GDM1 (cell line): ENCODE results near the gene MYOM3.
A peak's percentile ranks its signal among the peaks of the same experiment; 100 is the strongest.
"Not testable (repeated sequence)": the region's sequence is repeated elsewhere in the genome, so short reads cannot be mapped to it uniquely, and the experiment has no call there.

Experiments used
- DNase-seq: peaks from one replicate; lab custom pipeline; 2025; lab: John Stamatoyannopoulos, UW

The MYOM3 gene

DNA sequence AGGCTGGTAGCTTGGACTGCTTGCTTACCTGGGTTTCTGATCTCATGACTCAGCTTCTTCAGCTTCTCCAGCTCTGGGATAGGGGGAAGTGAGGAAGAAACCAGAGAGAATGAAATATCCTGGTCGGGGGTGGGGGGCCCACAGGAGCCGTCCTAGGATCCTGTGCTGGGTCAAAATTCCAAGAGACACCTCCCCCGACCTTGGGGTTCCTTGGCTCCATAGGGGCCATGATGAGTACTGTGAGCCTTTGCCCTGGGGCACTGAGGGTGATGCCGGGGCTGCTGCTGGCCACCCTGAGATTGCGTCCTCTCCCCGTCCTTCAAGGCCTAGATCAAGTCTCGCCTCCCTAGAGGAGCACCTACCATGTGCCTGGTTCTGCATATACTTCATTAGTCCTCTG lies 40.0 kb downstream of the MYOM3 start:
- DNase-seq = no peak

DNA sequence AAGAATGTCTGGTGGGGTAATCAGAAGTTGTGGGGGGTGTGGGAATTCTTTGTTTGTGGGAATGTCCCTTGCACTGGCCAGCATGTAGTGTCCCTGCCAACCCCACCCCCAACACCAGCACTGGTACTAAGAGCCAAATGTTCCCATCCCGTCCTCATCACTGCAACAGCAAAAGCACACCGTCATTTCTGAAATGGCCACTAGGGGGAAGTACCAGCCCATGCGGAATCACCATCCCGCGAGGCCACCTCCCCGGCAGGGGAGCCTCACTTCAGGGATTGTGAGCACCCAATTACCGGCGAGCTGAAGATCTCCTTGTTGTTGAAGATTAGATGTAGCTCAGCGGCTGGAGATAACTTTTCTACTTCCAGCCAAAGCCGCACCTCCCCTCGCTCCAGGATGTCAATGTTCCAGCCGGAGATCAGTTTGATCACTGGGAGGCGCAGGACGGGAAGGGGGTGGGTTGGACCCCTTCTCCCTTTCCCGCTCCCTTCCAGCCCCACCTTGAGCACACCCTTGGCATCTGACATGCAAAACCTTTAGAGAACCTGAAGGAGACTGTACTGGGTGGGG lies 41.0 kb downstream of the MYOM3 start:
- DNase-seq = peak; percentile 49

DNA sequence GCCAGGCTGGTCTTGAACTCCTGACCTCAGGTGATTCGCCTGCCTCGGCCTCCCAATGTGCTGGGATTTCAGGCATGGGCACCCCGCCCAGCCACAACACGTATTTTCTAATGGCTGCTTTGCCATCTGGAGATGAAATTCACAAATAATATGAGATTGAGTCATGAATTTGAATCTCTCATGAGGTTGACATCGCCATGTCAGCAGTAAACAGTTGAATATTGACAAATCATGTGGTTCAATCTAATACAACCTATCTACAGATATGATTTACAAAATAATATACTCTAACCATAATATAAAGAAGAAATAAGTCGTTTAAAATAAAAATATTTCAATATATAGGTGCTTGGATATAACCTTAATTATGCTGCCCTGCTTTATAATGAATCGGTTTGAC lies 42.1 kb downstream of the MYOM3 start:
- no peak for DNase-seq

DNA sequence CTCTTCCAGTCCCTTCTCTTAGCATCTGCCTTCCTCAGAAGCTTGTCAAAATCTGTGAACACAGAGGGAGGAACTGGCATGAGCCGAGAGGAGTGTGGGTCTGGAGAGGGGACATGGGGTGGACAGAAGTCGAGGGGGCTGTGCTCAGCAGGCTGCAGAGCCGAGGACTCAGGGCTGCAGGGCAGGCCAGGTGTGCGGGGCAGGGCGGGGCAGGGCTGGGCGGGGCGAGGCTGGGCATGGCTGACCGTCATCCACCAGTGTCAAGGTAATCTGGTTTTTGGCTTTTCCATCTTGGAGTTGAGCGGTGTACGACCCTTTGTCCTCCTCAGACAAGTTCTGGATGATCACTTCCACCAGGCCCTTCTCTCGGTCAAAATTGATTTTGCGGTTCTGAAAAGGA lies 44.0 kb downstream of the MYOM3 start:
- DNase-seq = no peak

DNA sequence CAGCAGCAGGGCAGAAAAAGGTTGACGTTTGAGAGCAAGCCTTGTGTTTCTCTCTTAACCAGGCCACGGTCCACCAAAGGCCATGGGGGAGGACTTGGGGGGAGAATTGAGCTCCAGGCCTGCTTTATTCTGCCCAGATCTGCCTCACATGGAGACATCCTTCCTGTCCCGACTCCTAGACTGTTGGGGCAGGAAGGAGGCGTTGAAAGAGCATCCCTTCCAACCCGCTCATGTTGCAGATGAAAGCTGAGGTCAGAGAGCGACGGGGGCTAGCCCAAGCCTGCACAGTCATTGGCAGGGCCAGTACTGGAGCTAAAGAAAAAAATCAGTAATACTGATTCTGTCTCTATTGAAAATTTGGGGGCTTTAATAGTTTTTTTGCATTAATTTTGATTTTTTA lies 46.6 kb downstream of the MYOM3 start:
- DNase-seq = no peak

DNA sequence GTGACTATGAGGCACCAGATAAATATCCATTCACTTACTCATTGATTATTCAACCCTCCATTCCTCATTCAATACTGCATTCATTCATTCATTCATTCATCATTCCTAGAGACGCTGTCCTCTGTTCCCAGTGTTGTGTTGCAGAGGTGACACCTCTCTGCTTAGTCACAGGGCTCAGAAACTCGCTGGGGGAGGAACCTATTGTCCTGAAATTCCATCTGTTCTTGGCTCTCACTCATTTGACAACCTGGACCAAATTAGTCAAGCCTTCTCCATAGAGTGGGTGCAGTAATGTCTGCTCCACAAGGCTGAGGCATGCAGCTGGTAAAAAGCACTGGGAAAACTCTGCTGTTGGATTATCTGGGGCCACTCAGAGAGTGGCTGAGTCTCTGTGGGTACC lies 49.7 kb downstream of the MYOM3 start:
- no peak for DNase-seq

DNA sequence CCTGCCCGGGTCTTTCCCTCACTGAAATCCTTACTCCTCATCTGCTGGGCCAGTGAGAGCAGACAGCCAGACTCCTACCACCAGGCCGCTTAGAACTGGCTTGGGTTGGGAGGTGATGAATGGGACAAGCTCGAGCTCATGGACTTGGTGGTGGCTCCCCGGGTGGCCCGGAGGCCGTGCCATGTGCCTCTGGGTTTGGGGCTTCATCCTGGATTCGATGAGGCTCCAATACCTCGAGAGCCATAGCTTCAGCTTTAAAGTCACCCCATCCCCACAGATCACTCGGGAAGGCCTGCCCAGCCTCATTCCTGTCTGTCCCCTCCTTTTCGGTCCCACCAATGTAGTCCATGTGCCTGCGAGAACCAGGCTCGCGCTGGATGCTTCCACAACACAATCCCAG lies 51.5 kb downstream of the MYOM3 start:
- DNase-seq = no peak

DNA sequence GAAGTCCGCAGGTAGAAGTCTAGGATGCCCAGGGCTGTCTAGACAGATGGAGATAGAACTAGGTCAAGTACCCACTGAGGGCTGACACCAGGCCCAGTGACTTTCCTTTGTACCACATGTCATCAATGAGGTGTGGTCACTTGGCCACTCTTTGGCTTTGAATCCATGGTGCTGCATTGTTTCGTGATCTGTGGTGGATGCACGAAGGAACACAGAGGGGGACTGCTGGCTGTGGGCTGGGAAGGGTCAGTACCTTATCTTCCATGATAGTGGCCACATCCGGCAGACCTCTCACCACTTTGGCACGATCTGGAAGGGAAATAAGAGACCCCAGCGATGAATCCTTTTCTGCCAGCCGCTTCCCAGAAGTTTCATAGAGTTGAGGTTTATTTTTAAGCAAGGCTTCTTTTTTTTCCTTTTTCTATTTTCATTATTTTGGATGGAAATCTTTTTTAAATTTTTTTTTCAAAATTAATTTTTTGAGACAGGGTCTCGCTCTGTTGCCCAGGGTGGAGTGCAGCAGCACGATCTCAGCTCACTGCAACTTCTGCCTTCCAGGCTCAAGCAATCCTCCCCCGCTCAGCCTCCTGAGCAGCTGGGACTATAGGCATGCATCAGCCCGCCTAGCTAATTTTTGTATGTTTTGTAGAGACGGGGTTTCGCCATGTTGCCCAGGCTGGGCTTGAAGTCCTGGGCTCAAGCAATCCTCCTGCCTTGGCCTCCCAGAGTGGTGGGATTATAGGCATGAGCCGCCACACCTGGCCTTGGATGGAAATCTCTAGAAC lies 53.1 kb downstream of the MYOM3 start:
- DNase-seq = no peak

DNA sequence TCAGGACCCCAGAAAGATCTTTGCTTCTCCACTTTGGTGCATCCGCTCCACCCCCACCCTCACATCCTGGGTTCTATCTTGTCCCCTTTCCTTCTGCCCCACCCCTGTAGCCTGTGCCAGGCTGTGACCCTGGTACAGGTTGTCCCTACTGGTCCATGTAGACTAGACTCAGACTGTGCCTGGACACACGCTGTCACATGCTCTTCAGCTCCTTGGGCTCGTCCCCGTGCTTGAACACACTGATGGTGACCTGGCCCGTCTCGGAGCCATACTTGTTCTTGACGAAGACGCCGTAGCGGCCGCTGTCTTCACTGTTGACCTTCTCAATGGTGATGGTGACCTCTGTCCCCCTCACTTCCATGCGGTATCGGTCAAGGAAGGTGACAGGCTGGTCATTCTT lies 54.8 kb downstream of the MYOM3 start:
- DNase-seq = no peak

DNA sequence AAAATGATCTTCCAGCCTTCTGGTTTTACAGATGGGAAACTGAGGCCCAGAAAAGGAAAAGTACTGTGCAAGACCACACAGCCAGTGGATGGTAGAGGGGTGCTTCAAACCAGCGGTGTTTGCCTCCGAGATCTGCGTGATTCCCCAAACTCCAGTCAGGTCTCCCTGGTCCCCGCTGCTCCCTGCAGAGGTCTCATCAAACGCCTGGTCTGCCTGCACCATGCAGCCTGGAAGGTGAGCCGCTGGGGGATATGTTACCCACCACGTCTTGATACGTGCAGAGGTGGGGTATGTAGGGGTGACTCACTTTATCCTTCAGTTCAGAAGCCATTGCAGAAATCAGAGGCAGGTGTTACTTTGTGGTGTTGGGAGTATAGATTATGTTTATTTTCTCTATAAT lies 56.3 kb downstream of the MYOM3 start:
- no peak for DNase-seq

DNA sequence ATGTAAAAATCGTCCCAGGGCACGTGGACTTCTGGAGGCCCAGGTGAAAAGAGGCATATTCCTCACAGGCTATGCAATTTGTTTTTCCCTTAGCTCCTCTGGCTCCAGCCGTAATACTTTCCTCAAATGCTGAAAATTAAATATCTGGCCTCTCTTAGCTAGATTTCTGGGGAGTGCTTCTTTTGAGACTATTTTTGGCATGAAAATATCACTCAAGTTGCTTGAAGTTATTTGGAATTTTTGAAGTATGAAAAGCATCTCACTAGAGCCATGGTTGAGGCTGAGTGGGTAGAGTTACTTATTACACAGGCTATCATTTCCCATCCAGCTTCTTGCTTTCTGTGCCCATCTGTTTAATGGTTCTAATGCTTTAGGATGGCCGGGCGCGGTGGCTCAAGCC lies 59.7 kb downstream of the MYOM3 start:
- no peak for DNase-seq

DNA sequence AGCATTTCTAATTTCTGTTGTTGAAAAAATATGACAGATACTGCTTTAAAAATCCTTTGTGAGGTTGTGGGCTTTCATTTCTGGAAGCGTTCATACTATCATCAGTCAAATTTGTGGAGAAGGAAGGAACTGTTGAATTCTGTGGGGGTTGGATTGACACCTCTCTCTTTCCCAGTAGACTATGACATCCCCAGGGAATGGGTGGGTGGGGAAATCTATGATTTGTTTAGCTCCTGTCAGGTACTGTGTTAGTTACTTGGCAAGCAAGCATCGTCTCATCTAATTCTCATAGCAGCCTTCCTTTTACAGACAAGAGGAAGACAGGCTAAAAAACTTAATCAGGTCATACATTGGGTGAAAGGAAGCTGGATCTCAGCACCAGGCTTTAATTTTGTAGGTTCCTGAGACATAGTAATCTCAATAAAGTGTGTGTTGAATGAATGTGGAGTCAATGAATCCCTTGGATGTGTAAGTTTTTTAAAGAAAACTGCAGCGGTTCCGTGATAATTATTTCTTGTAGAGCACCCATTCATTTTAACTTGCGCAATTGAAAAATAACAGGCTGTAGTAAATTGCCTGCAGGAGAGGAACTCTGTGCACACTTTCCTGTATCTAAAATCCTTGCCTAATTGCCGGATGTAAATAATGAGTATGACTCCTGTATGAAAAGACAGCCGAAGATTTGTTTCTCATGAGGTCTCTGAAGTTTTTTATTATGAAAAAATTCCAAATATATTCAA lies 60.6 kb downstream of the MYOM3 start:
- DNase-seq = no peak

DNA sequence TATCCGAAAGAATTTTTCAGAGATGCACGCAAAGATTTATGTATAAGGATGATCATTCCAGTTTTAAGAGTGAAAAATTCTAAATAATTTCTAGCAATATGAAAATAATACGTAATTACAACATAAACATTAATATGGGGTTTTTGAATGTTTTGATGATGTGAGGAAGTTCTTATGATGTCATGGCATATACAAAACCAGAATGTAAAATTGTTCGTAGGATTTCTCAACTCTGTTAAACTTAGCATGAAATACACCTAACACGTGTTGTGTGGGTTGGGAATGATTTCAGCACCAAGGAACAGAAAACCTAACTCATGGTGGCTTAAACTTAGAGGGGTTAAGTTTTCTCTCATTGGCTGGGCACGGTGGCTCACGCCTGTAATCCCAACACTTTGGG lies 62.2 kb downstream of the MYOM3 start:
- DNase-seq = no peak

DNA sequence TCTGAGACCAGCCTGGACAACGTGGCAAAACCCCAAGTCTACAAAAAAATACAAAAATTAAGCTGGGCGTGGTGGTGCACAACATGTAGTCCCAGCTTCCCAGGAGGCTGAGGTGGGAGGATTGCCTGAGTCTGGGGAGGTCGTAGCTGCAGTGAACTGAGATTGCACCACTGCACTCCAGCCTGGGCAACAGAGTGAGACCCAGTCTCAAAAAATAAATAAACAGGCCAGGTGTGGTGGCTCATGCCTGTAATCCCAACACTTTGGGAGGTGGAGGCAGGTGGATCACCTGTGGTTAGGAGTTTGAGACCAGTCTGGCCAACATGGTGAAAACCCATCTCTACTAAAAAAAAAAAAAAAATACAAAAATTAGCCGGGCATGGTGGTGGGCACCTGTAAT lies 63.0 kb downstream of the MYOM3 start:
- DNase-seq = not testable (repeated sequence)

DNA sequence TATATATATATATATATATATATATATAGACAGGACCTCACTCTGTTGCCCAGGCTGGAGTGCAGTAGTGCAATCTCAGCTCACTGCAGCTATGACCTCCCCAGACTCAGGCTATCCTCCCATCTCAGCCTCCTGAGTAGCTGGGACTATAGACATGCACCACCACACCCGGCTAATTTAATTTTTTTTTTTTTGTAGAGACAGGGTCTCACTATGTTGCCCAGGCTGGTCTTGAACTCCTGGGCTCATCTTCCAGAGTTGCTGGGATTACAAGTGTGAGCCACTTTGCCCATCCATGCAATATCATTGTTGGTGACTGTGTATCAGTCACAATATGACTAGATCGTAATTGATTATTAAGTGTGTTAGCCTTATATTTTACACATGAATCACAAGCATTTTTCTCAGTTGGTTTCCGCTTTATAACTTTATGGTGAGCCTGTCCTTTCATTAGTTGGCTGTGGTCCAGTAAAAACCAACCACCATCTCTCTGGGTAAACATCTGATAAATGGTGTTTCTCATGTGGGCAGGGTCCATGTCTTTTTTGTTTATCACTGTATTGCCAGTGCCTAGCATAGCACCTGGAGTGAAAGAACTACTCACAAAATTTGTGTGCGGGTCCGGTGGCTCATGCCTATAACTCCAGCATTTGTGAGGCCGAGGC lies 63.6 kb downstream of the MYOM3 start:
- DNase-seq = no peak

DNA sequence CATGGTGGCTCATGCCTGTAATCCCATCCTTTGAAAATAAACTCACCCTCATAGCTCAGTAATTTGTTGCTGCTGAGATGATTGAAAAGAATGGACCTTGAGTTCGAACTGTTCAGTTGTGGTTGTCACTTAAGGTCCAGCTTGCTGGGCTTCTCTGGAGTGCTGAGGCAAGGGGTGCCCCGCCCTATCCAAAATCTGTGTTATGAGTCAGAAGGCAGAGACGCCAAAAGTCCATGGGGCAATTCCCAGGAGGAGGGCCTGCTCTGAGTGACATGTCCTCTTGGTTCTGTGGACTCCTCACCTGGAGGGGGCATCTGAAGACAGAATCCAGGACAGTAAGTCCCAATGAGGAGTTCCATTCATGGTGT lies 64.8 kb downstream of the MYOM3 start:
- DNase-seq = no peak

DNA sequence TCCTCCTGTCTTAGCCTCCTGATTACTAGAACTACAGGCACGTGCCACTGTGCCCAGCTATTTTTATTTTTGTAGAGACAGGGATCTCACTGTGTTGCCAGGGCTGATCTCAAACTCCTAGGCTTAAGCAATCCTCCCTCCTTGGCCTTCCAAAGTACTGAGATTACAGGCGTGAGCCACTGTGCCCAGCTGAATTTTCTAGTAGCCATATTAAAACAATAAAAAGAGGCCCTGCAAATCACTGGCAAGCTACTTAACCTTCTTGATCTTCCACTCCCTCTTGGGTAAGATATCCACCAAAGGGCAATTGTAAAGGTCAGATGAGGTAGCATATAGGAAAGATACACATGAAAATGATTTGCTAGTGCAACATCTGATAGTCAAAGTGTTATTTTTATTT lies 66.2 kb downstream of the MYOM3 start:
- DNase-seq = no peak

DNA sequence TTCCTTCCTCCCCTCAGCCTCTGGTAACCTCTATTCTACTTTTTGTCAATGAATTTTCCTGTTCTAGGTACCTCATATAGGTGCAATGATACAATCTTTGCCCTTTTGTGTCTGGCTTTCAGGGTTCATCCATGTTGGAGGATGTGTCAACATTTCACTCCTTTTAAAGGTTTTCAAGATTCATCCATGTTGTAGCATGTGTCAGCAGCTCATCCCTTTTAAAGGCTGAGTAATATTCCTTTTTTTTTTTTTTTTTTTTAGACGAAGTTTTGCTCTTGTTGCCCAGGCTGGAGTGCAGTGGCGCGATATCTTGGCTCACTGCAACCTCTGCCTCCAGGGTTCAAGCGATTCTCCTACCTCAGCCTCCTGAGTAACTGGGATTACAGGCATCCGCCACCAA lies 67.3 kb downstream of the MYOM3 start:
- DNase-seq = not testable (repeated sequence)

DNA sequence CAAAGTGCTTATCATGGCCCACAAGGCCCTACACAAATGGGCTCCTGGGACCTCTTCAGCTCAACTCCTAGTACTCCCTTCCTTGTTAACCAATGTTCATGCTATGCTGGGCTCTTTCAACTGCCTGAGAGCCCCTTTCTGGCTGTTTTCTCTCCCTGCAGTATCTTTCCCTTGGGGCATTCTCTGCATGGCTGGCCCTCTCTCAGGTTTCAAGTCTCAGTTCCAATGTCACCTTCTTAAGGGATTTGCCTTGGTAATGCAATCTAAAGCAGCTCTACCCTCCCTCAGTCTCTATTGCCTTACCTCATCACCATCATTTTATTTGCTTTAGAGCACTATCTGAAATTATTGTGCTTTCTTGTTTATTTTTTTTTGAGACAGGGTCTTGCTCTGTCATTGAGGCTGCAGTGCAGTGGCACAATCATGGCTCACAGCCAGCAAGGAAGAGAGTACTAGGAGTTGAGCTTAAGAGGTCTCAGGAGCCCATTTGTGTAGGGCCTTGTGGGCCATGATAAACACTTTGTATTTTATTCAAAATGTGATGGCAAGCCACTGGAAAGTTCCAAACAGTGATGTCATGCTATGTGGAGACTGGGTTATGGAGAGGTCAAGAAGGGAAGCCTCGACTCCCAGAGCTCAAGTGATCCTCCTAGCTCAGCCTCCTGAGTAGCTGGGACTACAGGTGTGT lies 68.4 kb downstream of the MYOM3 start:
- no peak for DNase-seq

DNA sequence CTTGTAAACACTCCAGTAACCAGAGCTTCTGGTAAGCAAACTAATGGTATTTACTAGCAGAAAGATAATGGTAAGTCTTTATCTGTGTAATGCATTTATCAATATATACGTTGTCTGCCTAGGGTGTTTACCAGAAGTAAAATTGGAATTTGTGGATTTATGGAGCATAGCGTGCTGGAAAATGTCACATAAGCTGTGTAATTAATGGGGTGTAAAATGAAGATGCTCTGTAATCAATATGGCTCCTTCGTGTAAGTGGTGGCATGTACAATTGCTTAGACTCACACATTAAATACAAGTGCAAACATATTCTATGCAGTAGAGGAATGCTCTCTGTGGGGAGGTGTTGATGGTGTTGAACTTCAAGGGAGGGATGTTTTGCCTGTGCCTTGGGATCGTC lies 69.6 kb downstream of the MYOM3 start:
- no peak for DNase-seq

DNA sequence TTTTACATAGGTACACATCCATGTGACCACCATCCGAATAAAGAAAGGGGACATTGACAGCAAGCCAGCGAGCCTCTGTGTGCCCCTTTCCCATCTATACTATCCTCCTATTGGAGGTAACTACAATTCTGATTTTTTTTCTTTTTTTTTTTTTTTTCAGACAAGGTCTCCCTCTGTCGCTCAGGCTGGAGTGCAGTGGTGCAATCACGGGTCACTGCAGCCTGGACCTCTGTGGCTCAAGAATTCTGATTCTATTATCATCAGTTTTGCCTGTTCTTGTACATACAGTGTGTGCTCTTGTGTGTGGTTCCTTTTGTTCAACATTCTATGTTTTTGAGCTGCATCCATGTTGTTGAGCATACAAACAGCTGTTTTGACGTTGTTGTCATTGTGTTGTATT lies 75.8 kb downstream of the MYOM3 start:
- no peak for DNase-seq

DNA sequence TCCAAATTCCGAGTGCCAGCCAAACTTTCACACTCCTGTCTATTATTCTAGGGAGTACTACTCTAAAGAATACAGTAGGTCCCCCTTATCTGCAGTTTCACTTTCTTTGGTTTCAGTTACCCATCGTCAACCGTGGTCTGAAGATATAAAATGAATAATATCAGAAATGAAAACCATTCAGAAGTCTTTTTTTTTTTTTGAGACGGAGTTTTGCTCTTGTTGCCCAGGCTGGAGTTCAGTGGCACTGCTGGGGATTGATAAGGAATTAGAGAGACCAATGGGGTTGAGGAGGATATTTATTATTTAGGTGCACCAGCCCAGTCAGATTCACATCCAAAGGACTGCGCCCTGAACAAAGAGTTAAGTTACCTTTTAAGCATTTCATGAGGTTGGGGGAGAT lies 79.0 kb downstream of the MYOM3 start:
- DNase-seq = no peak
